Natural killer cell (primary cell): ENCODE measurements around the gene CSNK2A3. TPM values are rescaled to one million over a fixed set of nuclear protein-coding genes. Genes with fewer than 3 reads are reported as not detected.

Experiments
- ATAC-seq, 3 donors: fragments of 150-1000 bp in 2 of 3; fragments of 200-7000 bp in 1 of 3; cut with Tn5 transposase; 1 replicate in 1 of 3; 2 replicates in 2 of 3; pipeline ENCODE4 v1.10.0; 2021; ENCODE audit warnings: mild to moderate bottlenecking in 2 of 3, moderate library complexity in 2 of 3
- DNase-seq, 2 donors: peaks; one replicate each; pipeline versions ENCODE4 v3.0.0 to v3.0.0-alpha.2; 2013 to 2021; ENCODE audit warnings: mixed read lengths in 1 of 2
- H3K27ac ChIP-seq: one replicate; pipeline ENCODE4 v1.5.1; 2013; ENCODE audit warnings: mild to moderate bottlenecking, low read length
- H3K27me3 ChIP-seq: one replicate; pipeline ENCODE4 v1.6.1; 2013; ENCODE audit warnings: low read length; ENCODE audit not compliant: control insufficient read depth, insufficient read depth
- H3K36me3 ChIP-seq: one replicate; pipeline ENCODE4 v1.6.1; 2013; ENCODE audit warnings: low read length; ENCODE audit not compliant: control insufficient read depth, insufficient read depth
- H3K4me1 ChIP-seq: one replicate; pipeline ENCODE4 v1.6.1; 2013; ENCODE audit warnings: low read length; ENCODE audit not compliant: control insufficient read depth, insufficient read depth
- H3K4me3 ChIP-seq: one replicate; pipeline ENCODE4 v1.5.1; 2013; ENCODE audit warnings: low read length
- H3K9me3 ChIP-seq: one replicate; pipeline ENCODE4 v1.6.1; 2013; ENCODE audit warnings: low read length; ENCODE audit not compliant: control insufficient read depth, insufficient read depth
- H3K27ac Mint-ChIP-seq, 2 donors: one replicate each; pipeline ENCODE4 v1.8.0; 2022; ENCODE audit warnings: mild to moderate bottlenecking in 2 of 2, mixed read lengths in 2 of 2, moderate library complexity in 1 of 2
- H3K27me3 Mint-ChIP-seq, 2 donors: one replicate each; pipeline ENCODE4 v1.8.0; 2022; ENCODE audit warnings: low read depth in 2 of 2, mixed read lengths in 2 of 2
- H3K36me3 Mint-ChIP-seq: one replicate; pipeline ENCODE4 v1.8.0; 2022; ENCODE audit warnings: mixed read lengths
- H3K4me1 Mint-ChIP-seq, 2 donors: one replicate each; pipeline ENCODE4 v1.8.0; 2022; ENCODE audit warnings: mixed read lengths in 2 of 2
- H3K4me3 Mint-ChIP-seq: one replicate; pipeline ENCODE4 v1.8.0; 2022; ENCODE audit warnings: mild to moderate bottlenecking, moderate library complexity, mixed read lengths
- H3K9me3 Mint-ChIP-seq, 2 donors: one replicate each; pipeline ENCODE4 v1.8.0; 2022; ENCODE audit warnings: mixed read lengths in 2 of 2
- CTCF ChIP-seq: fragments of 200-600 bp; IDR thresholded peaks from one replicate; pipeline ENCODE4 v1.8.0; 2022; ENCODE audit warnings: antibody characterized with exemption
- WGBS: methylation state at CpG from one replicate; pipeline ENCODE4 v1.1.7; 2013; ENCODE audit warnings: missing lambda C conversion rate; ENCODE audit not compliant: insufficient coverage; 5-methylcytosine and 5-hydroxymethylcytosine counted together
- intact Hi-C: fragments of 100-400 bp; cut with micrococcal nuclease; formaldehyde crosslinking; loops from one replicate; pipeline ENCODE4 v1.14.2; 2022
- total RNA-seq, 4 donors: library from RNA; stranded (reverse); fragments of 120-200 nt in 1 of 4; gene quantifications; one replicate each; pipeline versions ENCODE4 v1.2.3 to v1.2.4, GENCODE V29; 2013 to 2022

CSNK2A3 gene
- total RNA-seq, 3 donors from 2014 or later (not counting 1 experiment from before 2014, with no cell fraction given): 0.33 to 1.1 TPM; not detected in 1

GRCh38 chr11:11387207-11387606, 34.2 kb upstream of the CSNK2A3 start:
- DNase-seq: no peak
- no peaks in the 10 kb centered on the region for H3K9me3 ChIP-seq
- Mint-ChIP-seq H3K4me1 (peaks cover 0 to 8% of the 10 kb centered on the region in 2 donors), H3K4me3 (no peak overlapping the region), H3K27me3 (peaks cover 4 to 7% of the 10 kb centered on the region in 2 donors), H3K36me3 (no peaks in the 10 kb centered on the region), H3K9me3 (no peaks in the 10 kb centered on the region), H3K27ac (no peak overlapping the region)
- ATAC-seq: no peak
- H3K27me3 ChIP-seq: no peaks in the 10 kb centered on the region
- intact Hi-C loops: no loop called here
- no peaks in the 10 kb centered on the region for H3K4me1 ChIP-seq
- H3K27ac ChIP-seq: no peak overlapping the region
- WGBS: 76% methylated on average over 4 of the region's 4 CpGs
- TF ChIP-seq CTCF: no peak
- no peak overlapping the region for H3K4me3 ChIP-seq
- no peaks in the 10 kb centered on the region for H3K36me3 ChIP-seq

GRCh38 chr11:11384829-11385228, 31.8 kb upstream of the CSNK2A3 start:
- Mint-ChIP-seq H3K4me1 (peaks cover 0 to 8% of the 10 kb centered on the region in 2 donors), H3K36me3 (no peaks in the 10 kb centered on the region), H3K4me3 (no peak overlapping the region), H3K27ac (no peak overlapping the region), H3K9me3 (no peaks in the 10 kb centered on the region), H3K27me3 (peaks cover 7 to 16% of the 10 kb centered on the region in 2 donors)
- DNase-seq (no peak), ATAC-seq (no peak)
- no peak for TF ChIP-seq CTCF
- Histone ChIP-seq H3K4me1 (no peaks in the 10 kb centered on the region), H3K27ac (no peak overlapping the region), H3K27me3 (no peaks in the 10 kb centered on the region), H3K4me3 (no peak overlapping the region), H3K9me3 (no peaks in the 10 kb centered on the region), H3K36me3 (no peaks in the 10 kb centered on the region)
- 86% methylated on average over 2 of the region's 2 CpGs for WGBS
- intact Hi-C loops: no loop called here

GRCh38 chr11:11383995-11384394, 30.9 kb upstream of the CSNK2A3 start:
- no peak for DNase-seq
- H3K27me3 ChIP-seq: no peaks in the 10 kb centered on the region
- no peak for TF ChIP-seq CTCF
- Mint-ChIP-seq H3K4me3 (no peak overlapping the region), H3K27me3 (peaks cover 7 to 16% of the 10 kb centered on the region in 2 donors), H3K27ac (no peak overlapping the region), H3K4me1 (peaks cover 0 to 8% of the 10 kb centered on the region in 2 donors), H3K36me3 (no peaks in the 10 kb centered on the region), H3K9me3 (no peaks in the 10 kb centered on the region)
- ATAC-seq: no peak
- no peaks in the 10 kb centered on the region for H3K9me3 ChIP-seq
- H3K36me3 ChIP-seq: no peaks in the 10 kb centered on the region
- intact Hi-C loops: no loop called here
- no peaks in the 10 kb centered on the region for H3K4me1 ChIP-seq
- 95% methylated on average over 2 of the region's 2 CpGs for WGBS
- no peak overlapping the region for H3K27ac ChIP-seq
- H3K4me3 ChIP-seq: no peak overlapping the region

- no peak for ATAC-seq
- Mint-ChIP-seq H3K36me3 (no peaks in the 10 kb centered on the region), H3K27me3 (peaks cover 7 to 16% of the 10 kb centered on the region in 2 donors), H3K27ac (no peak overlapping the region), H3K4me1 (peaks cover 0 to 1% of the 10 kb centered on the region in 2 donors), H3K4me3 (no peak overlapping the region), H3K9me3 (no peaks in the 10 kb centered on the region)
- WGBS: 93% methylated on average over 7 of the region's 7 CpGs
- Histone ChIP-seq H3K27ac (no peak overlapping the region), H3K9me3 (no peaks in the 10 kb centered on the region), H3K27me3 (no peaks in the 10 kb centered on the region), H3K4me1 (no peaks in the 10 kb centered on the region), H3K4me3 (no peak overlapping the region), H3K36me3 (no peaks in the 10 kb centered on the region)
- no peak for TF ChIP-seq CTCF
- intact Hi-C loops: no loop called here
- no peak for DNase-seq
Observed at GRCh38 chr11:11382858-11383532, 29.9 kb upstream of the CSNK2A3 start.
